Transverse colon (tissue), 4 donors: ENCODE data around the gene MGLL.

ENCODE experiments used
- EP300 ChIP-seq: sonication (generic); formaldehyde crosslinking; IDR thresholded peaks from one replicate; pipeline ENCODE4 v1.6.1; 2017; ENCODE audit warnings: antibody characterized with exemption, low read depth
- POLR2A ChIP-seq: fragments of 450-650 bp; IDR thresholded peaks from one replicate; pipeline ENCODE4 v1.6.1; 2016; ENCODE audit warnings: antibody characterized with exemption, mild to moderate bottlenecking, moderate library complexity
- POLR2AphosphoS5 ChIP-seq, 3 donors: sonication (generic); formaldehyde crosslinking; IDR thresholded peaks; one replicate each; pipeline ENCODE4 v1.6.1; 2016; ENCODE audit warnings: antibody characterized with exemption in 3 of 3
- TF ChIP-seq, protein P1 (sequence below), 5 experiments: fragments of 200-600 bp in 3 of 5; fragments of 450-650 bp in 2 of 5; sonication (generic) in 3 of 5; IDR thresholded peaks; 1 replicate in 2 of 5; 2 replicates in 3 of 5; pipeline ENCODE4 v1.5.1; 2016 to 2017; ENCODE audit warnings: antibody characterized with exemption in 5 of 5, inconsistent platforms in 3 of 5, mild to moderate bottlenecking in 2 of 5, moderate library complexity in 1 of 5

DNA sequence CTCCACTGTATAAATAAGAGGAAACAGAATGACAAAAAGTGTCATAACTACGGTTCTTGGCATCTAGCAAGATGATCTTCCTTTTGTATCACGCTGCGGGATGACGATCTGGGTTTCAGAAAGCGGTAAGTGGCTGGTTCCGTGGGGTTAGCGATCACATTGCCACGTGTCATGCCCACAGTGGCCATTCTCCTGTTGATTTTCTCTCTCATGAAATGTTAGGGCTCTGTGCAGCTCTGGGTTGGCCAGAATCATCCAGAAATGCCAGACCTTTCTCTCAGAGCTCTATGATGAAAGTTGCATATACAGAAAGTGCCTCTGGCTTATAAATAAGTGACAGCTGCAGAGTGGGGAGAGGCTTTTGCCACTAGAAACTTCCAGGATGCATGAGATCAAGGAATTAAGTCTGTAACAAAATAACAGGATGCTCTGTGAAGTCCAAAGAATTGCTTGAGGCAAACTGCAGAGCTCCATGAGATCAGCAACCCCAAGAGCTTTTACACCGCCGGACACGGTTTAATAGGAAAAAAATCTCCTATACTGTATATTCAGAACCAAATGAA lies 78.0 kb downstream of the MGLL start:
- TF ChIP-seq, protein P1, sequence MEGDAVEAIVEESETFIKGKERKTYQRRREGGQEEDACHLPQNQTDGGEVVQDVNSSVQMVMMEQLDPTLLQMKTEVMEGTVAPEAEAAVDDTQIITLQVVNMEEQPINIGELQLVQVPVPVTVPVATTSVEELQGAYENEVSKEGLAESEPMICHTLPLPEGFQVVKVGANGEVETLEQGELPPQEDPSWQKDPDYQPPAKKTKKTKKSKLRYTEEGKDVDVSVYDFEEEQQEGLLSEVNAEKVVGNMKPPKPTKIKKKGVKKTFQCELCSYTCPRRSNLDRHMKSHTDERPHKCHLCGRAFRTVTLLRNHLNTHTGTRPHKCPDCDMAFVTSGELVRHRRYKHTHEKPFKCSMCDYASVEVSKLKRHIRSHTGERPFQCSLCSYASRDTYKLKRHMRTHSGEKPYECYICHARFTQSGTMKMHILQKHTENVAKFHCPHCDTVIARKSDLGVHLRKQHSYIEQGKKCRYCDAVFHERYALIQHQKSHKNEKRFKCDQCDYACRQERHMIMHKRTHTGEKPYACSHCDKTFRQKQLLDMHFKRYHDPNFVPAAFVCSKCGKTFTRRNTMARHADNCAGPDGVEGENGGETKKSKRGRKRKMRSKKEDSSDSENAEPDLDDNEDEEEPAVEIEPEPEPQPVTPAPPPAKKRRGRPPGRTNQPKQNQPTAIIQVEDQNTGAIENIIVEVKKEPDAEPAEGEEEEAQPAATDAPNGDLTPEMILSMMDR (IDR thresholded peaks at IDR 0.05): no peak
- no peak for TF ChIP-seq POLR2A
- TF ChIP-seq EP300: no peak
- TF ChIP-seq POLR2AphosphoS5 (IDR thresholded peaks at IDR 0.05): no peak
